H1 (cell line): Measurements from ENCODE around the gene SYNPR. TPM values are rescaled to one million over a fixed set of nuclear protein-coding genes. Genes with fewer than 3 reads are reported as not detected.

Source experiments
- CTCF ChIA-PET: fragments of 300-600 bp; sonication (Branson Sonifier 250); formaldehyde crosslinking; loops from one replicate; lab custom pipeline; 2021; ENCODE audit not compliant: partially characterized antibody; lab: Charles Lee
- POLR2A ChIA-PET: fragments of 300-600 bp; sonication (Branson Sonifier 250); formaldehyde crosslinking; loops from one replicate; lab custom pipeline; 2021; ENCODE audit warnings: inconsistent platforms; ENCODE audit not compliant: partially characterized antibody; lab: Charles Lee
- DNase-seq, 2 experiments: peaks; one replicate each; pipeline versions ENCODE4 v3.0.0 to v3.0.0-alpha.2; 2010 to 2022; ENCODE audit warnings: low spot score in 2 of 2, low read depth in 1 of 2, mixed read lengths in 1 of 2
- FAIRE-seq: peaks from 2 replicates; lab custom pipeline; 2011; peaks lifted over from hg19 to GRCh38; lab: Jason Lieb, UNC
- H2AFZ ChIP-seq: 2 replicates; pipeline ENCODE4 v1.8.1; 2012; ENCODE audit warnings: low read length, inconsistent platforms
- H2AK5ac ChIP-seq: 2 replicates; pipeline ENCODE4 v1.6.1; 2013; ENCODE audit warnings: low read depth, low read length
- H2BK120ac ChIP-seq: replicated peaks from 2 replicates; pipeline ENCODE3; 2013; ENCODE audit warnings: low read depth, low read length, inconsistent platforms
- H2BK12ac ChIP-seq: 2 replicates; pipeline ENCODE4 v1.6.1; 2013; ENCODE audit warnings: low read depth, low read length
- H2BK15ac ChIP-seq: 2 replicates; pipeline ENCODE4 v1.6.1; 2013; ENCODE audit warnings: low read length
- H2BK20ac ChIP-seq: 2 replicates; pipeline ENCODE4 v1.6.1; 2013; ENCODE audit warnings: low read length
- H2BK5ac ChIP-seq: 2 replicates; pipeline ENCODE4 v1.6.1; 2013; ENCODE audit warnings: low read depth, low read length
- H3K14ac ChIP-seq: 2 replicates; pipeline ENCODE4 v1.6.1; 2013; ENCODE audit warnings: inconsistent platforms; ENCODE audit not compliant: insufficient read length
- H3K18ac ChIP-seq: 2 replicates; pipeline ENCODE4 v1.6.1; 2013; ENCODE audit warnings: low read length; ENCODE audit errors: extremely low read depth
- H3K23ac ChIP-seq: 2 replicates; pipeline ENCODE4 v1.6.1; 2013; ENCODE audit warnings: inconsistent platforms; ENCODE audit not compliant: insufficient read length
- H3K23me2 ChIP-seq: 2 replicates; pipeline ENCODE4 v1.6.1; 2013; ENCODE audit warnings: low read depth, low read length
- H3K27ac ChIP-seq: 2 replicates; pipeline ENCODE4 v1.6.1; 2011; ENCODE audit warnings: low read depth, low read length, inconsistent platforms
- H3K27me3 ChIP-seq, 4 experiments: replicated peaks in 1 of 4; 1 replicate in 1 of 4; 2 replicates in 3 of 4; pipeline versions ENCODE4 v1.6.1 to v1.8.1; 2011 to 2013; ENCODE audit warnings: low read length in 3 of 4, mild to moderate bottlenecking in 3 of 4, inconsistent platforms in 2 of 4, mixed read lengths in 2 of 4, moderate library complexity in 1 of 4; ENCODE audit not compliant: control insufficient read depth in 3 of 4, insufficient read depth in 3 of 4; ENCODE audit errors: extremely low read depth in 1 of 4
- H3K36me3 ChIP-seq, 4 experiments: 2 replicates each; pipeline versions ENCODE4 v1.6.1 to v1.8.1; 2011 to 2013; ENCODE audit warnings: mild to moderate bottlenecking in 4 of 4, low read length in 3 of 4, moderate library complexity in 2 of 4, control low read depth in 1 of 4, inconsistent platforms in 1 of 4; ENCODE audit not compliant: insufficient read depth in 4 of 4, control insufficient read depth in 2 of 4
- H3K4ac ChIP-seq: replicated peaks from 2 replicates; pipeline ENCODE3; 2013; ENCODE audit warnings: low read length, low read depth, mixed read lengths, inconsistent platforms; ENCODE audit not compliant: insufficient read length
- H3K4me1 ChIP-seq, 4 experiments: replicated peaks in 1 of 4; 1 replicate in 1 of 4; 2 replicates in 3 of 4; pipeline versions ENCODE4 v1.6.1 to v1.8.1; 2011 to 2013; ENCODE audit warnings: low read length in 3 of 4, inconsistent platforms in 2 of 4, mixed read lengths in 1 of 4; ENCODE audit not compliant: insufficient read depth in 4 of 4, control insufficient read depth in 3 of 4
- H3K4me2 ChIP-seq, 2 experiments: 2 replicates each; pipeline versions ENCODE4 v1.6.1 to v1.8.1; 2011 to 2013; ENCODE audit warnings: low read depth in 2 of 2, low read length in 2 of 2, control low read depth in 1 of 2, inconsistent platforms in 1 of 2, mild to moderate bottlenecking in 1 of 2; ENCODE audit not compliant: insufficient read depth in 1 of 2
- H3K4me3 ChIP-seq, 4 experiments: fragments of 200-600, 300-600 bp in 1 of 4; sonication (generic), shearing (Covaris generic), sonication (Bioruptor Twin) in 1 of 4; 2 replicates each; pipeline versions ENCODE4 v1.5.1 to v1.8.1; 2011 to 2016; ENCODE audit warnings: low read length in 4 of 4, low read depth in 3 of 4, control low read depth in 2 of 4, inconsistent platforms in 2 of 4, mild to moderate bottlenecking in 2 of 4, mixed read lengths in 1 of 4, moderate library complexity in 1 of 4; ENCODE audit not compliant: insufficient read depth in 2 of 4; ENCODE audit errors: extremely low read depth in 1 of 4
- H3K56ac ChIP-seq: replicated peaks from 2 replicates; pipeline ENCODE3; 2013; ENCODE audit warnings: low read depth, mild to moderate bottlenecking, mixed read lengths, low read length, inconsistent platforms; ENCODE audit not compliant: insufficient read length
- H3K79me1 ChIP-seq: 2 replicates; pipeline ENCODE4 v1.6.1; 2013; ENCODE audit warnings: low read depth, low read length, control low read depth
- H3K79me2 ChIP-seq, 2 experiments: 2 replicates each; pipeline versions ENCODE4 v1.6.1 to v1.8.1; 2012 to 2013; ENCODE audit warnings: low read length in 2 of 2, mild to moderate bottlenecking in 2 of 2, inconsistent platforms in 1 of 2; ENCODE audit not compliant: insufficient read depth in 2 of 2, control insufficient read depth in 1 of 2
- H3K9ac ChIP-seq, 4 experiments: replicated peaks in 1 of 4; 1 replicate in 1 of 4; 2 replicates in 3 of 4; pipeline versions ENCODE4 v1.6.1 to v1.8.1; 2011 to 2013; ENCODE audit warnings: low read depth in 3 of 4, low read length in 3 of 4, control low read depth in 2 of 4, mild to moderate bottlenecking in 2 of 4, moderate library complexity in 2 of 4, inconsistent platforms in 1 of 4; ENCODE audit errors: extremely low read depth in 1 of 4
- H3K9me3 ChIP-seq, 2 experiments: 2 replicates each; pipeline versions ENCODE4 v1.6.1 to v1.8.1; 2012 to 2013; ENCODE audit warnings: mild to moderate bottlenecking in 2 of 2, moderate library complexity in 2 of 2, control low read depth in 1 of 2, inconsistent platforms in 1 of 2, low read depth in 1 of 2, low read length in 1 of 2, mixed read lengths in 1 of 2; ENCODE audit not compliant: insufficient read depth in 2 of 2
- H4K20me1 ChIP-seq, 2 experiments: replicated peaks in 1 of 2; 2 replicates each; pipeline versions ENCODE3 to v1.8.1; 2011 to 2013; ENCODE audit warnings: inconsistent platforms in 2 of 2, low read length in 2 of 2, mild to moderate bottlenecking in 1 of 2; ENCODE audit not compliant: insufficient read depth in 2 of 2, control insufficient read depth in 1 of 2
- H4K5ac ChIP-seq: 2 replicates; pipeline ENCODE4 v1.6.1; 2013; ENCODE audit warnings: low read length, low read depth, mixed read lengths, inconsistent platforms; ENCODE audit not compliant: insufficient read length
- H4K8ac ChIP-seq: 2 replicates; pipeline ENCODE4 v1.8.0; 2013; ENCODE audit warnings: mild to moderate bottlenecking, moderate library complexity, low read length, inconsistent platforms; ENCODE audit not compliant: insufficient read depth; ENCODE audit errors: extremely low read depth
- H4K91ac ChIP-seq: replicated peaks from 2 replicates; pipeline ENCODE3; 2013; ENCODE audit warnings: low read length, mixed read lengths, inconsistent platforms; ENCODE audit not compliant: insufficient read length
- ASH2L ChIP-seq: fragments of 200-600, 300-600 bp; sonication (generic); IDR thresholded peaks from one replicate; pipeline ENCODE4 v1.7.1; 2017; ENCODE audit warnings: low read length
- BRCA1 ChIP-seq: IDR thresholded peaks from 2 replicates; pipeline ENCODE4 v1.6.1; 2012; ENCODE audit warnings: low read depth, low read length, improper control_type of control experiment
- MAX ChIP-seq: IDR thresholded peaks from 2 replicates; pipeline ENCODE4 v1.6.1; 2012; ENCODE audit warnings: inconsistent platforms
- SP1 ChIP-seq: IDR thresholded peaks from 2 replicates; pipeline ENCODE4 v1.6.1; 2011; ENCODE audit warnings: low read depth, low read length
- SP4 ChIP-seq: IDR thresholded peaks from 2 replicates; pipeline ENCODE4 v1.6.1; 2012; ENCODE audit warnings: low read length, inconsistent platforms
- SUZ12 ChIP-seq: fragments of 200-600 bp; sonication (generic); IDR thresholded peaks from 2 replicates; pipeline ENCODE4 v1.6.1; 2012; ENCODE audit warnings: mild to moderate bottlenecking, inconsistent platforms, low read length, moderate library complexity, mixed read lengths
- WGBS, 2 experiments: shearing (Covaris generic) in 1 of 2; methylation state at CpG; one replicate each; pipeline versions ENCODE4 v1.1.6 to v1.1.7; 2013 to 2015; ENCODE audit warnings: low lambda C conversion rate in 2 of 2, mixed read lengths in 2 of 2, inconsistent platforms in 1 of 2, low coverage in 1 of 2, missing lambda C conversion rate in 1 of 2; ENCODE audit not compliant: insufficient replicate concordance in 2 of 2, insufficient coverage in 1 of 2, insufficient read length in 1 of 2; ENCODE audit errors: extremely low coverage in 1 of 2, missing lambda C conversion rate in 1 of 2; 5-methylcytosine and 5-hydroxymethylcytosine counted together
- polyA plus RNA-seq, 7 experiments: library from polyadenylated mRNA; depleted of rRNA in 3 of 7; stranded (reverse) in 5 of 7; unstranded in 2 of 7; fragments of >200 nt in 5 of 7; fragments of 200-250 nt in 2 of 7; gene quantifications; 1 replicate in 5 of 7; 2 replicates in 1 of 7; 4 replicates in 1 of 7; pipeline versions ENCODE4 v1.2.1 to v1.2.3, GENCODE V29; 2011 to 2013; ENCODE audit warnings: missing spikeins in 2 of 7, mixed read lengths in 2 of 7
- total RNA-seq: library from RNA; stranded (reverse); fragmentation: NEBNext Ultra II Directional; extraction: Animal tissue kit (Norgen Biotek cat#: 25700); gene quantifications from 2 replicates; pipeline ENCODE4 v1.2.1, GENCODE V29; 2021

Gene SYNPR
- total and polyA plus RNA-seq, 2 of the 8 experiments (the other 6 are each of a cell fraction or from before 2014, with no cell fraction given), result 0.39 to 0.99 TPM

GRCh38 chr3:63576846-63577245 lies 298.7 kb downstream of the SYNPR start:
- H3K4me2 ChIP-seq, result peak overlapping the region; percentile 32 to 43; a peak in 2 of 4 replicates
- H3K56ac ChIP-seq, result no peak overlapping the region
- no peak for FAIRE-seq
- H4K5ac ChIP-seq, result no peak overlapping the region
- H3K23ac ChIP-seq, result no peak overlapping the region
- H4K91ac ChIP-seq, result no peak overlapping the region
- no peaks in the 10 kb centered on the region for H3K9me3 ChIP-seq
- DNase-seq, result no peak
- H3K18ac ChIP-seq, result no peak overlapping the region
- no peaks in the 10 kb centered on the region for H3K23me2 ChIP-seq
- POLR2A ChIA-PET, result interaction anchor here (0.7 kb wide), 1 partner anchor 45 kb away, joined by 3 read pairs; no protein-coding TSS in a partner anchor
- H2AFZ ChIP-seq, result no peak overlapping the region
- H2BK12ac ChIP-seq, result no peak overlapping the region
- no peak overlapping the region for H2BK15ac ChIP-seq
- H3K14ac ChIP-seq, result no peak overlapping the region
- H3K4ac ChIP-seq, result no peak overlapping the region
- no peak overlapping the region for H3K27ac ChIP-seq
- no peak overlapping the region for H2AK5ac ChIP-seq
- H4K20me1 ChIP-seq, result no peaks in the 10 kb centered on the region
- no peaks in the 10 kb centered on the region for H3K36me3 ChIP-seq
- H3K27me3 ChIP-seq, result no peaks in the 10 kb centered on the region
- H4K8ac ChIP-seq, result no peak overlapping the region
- no peaks in the 10 kb centered on the region for H3K79me1 ChIP-seq
- H2BK5ac ChIP-seq, result 0 out of 2 replicates have a peak overlapping the region, but pooled peaks have one; percentile 18
- CTCF ChIA-PET, result interaction anchor here (0.7 kb wide), 1 partner anchor 223 kb away, joined by 3 read pairs; no protein-coding TSS in a partner anchor
- no peaks in the 10 kb centered on the region for H3K79me2 ChIP-seq
- H3K4me1 ChIP-seq, result peaks cover 0 to 13% (median 9%) of the 10 kb centered on the region in 4 experiments; a peak in 4 of 7 replicates
- H2BK20ac ChIP-seq, result peak overlapping the region; percentile 81
- no peak overlapping the region for H3K9ac ChIP-seq
- H2BK120ac ChIP-seq, result no peak overlapping the region
- TF ChIP-seq BRCA1 (no peak), SUZ12 (no peak), SP4 (no peak), MAX (0 out of 2 replicates have a peak, but pooled peaks have one; percentile 8), SP1 (0 out of 2 replicates have a peak, but pooled peaks have one; percentile 50), ASH2L (peak; percentile 43)
- peak overlapping the region in 1 of 4 experiments; percentile 8; a peak in 1 of 8 replicates for H3K4me3 ChIP-seq
- WGBS, 2 experiments, result 48% methylated on average over 2 of the region's 2 CpGs; no CpG with 5 or more reads in 1 of the 2 experiments
